HepG2 (cell line): Measurements from ENCODE around the gene SLC29A1. TPM values are rescaled to one million over a fixed set of nuclear protein-coding genes. Genes with fewer than 3 reads are reported as not detected.

Source experiments
- ATF7-NPFF ChIP-seq: sonication (generic); formaldehyde crosslinking; IDR thresholded peaks from 2 replicates; pipeline ENCODE4 v1.8.1; 2023; ENCODE audit warnings: mild to moderate bottlenecking, low read depth, missing genetic modification reagents, moderate library complexity
- DNMT3B ChIP-seq: conservative IDR thresholded peaks from 2 replicates; pipeline ENCODE4 v1.6.1; 2016; ENCODE audit warnings: missing biosample characterization, control low read depth
- EP300 ChIP-seq, 3 experiments: sonication (generic) in 1 of 3; formaldehyde crosslinking in 1 of 3; IDR thresholded peaks; 2 replicates each; pipeline versions ENCODE4 v1.5.1 to v1.6.1; 2011 to 2020; ENCODE audit warnings: low read depth in 2 of 3, low read length in 2 of 3, borderline replicate concordance in 1 of 3, improper control_type of control experiment in 1 of 3, mild to moderate bottlenecking in 1 of 3, missing genetic modification reagents in 1 of 3, moderate library complexity in 1 of 3
- FOXM1 ChIP-seq: sonication (generic); formaldehyde crosslinking; IDR thresholded peaks from 2 replicates; pipeline ENCODE4 v1.5.0; 2020; ENCODE audit warnings: missing genetic modification reagents
- HOXA9 ChIP-seq: sonication (generic); formaldehyde crosslinking; IDR thresholded peaks from 2 replicates; pipeline ENCODE4 v1.8.1; 2022; ENCODE audit warnings: missing genetic modification reagents, mild to moderate bottlenecking, moderate library complexity, borderline replicate concordance
- JUND ChIP-seq: sonication (generic); formaldehyde crosslinking; IDR thresholded peaks from 2 replicates; pipeline ENCODE4 v1.8.0; 2022; ENCODE audit warnings: mild to moderate bottlenecking, missing genetic modification reagents
- NCOA1 ChIP-seq: sonication (generic); formaldehyde crosslinking; IDR thresholded peaks from 2 replicates; pipeline ENCODE4 v1.9.0; 2021; ENCODE audit warnings: missing genetic modification reagents
- NFATC3 ChIP-seq: sonication (generic); formaldehyde crosslinking; IDR thresholded peaks from 2 replicates; pipeline ENCODE4 v1.5.1; 2020; ENCODE audit warnings: mild to moderate bottlenecking, missing genetic modification reagents
- NR2F6 ChIP-seq, 2 experiments: IDR thresholded peaks; 2 replicates each; pipeline ENCODE4 v1.6.1; 2016; ENCODE audit warnings: antibody characterized with exemption in 1 of 2, mild to moderate bottlenecking in 1 of 2
- POLR2G ChIP-seq: fragments of 200-400 bp; formaldehyde crosslinking; IDR thresholded peaks from 2 replicates; pipeline ENCODE4 v1.6.1; 2018; ENCODE audit warnings: mild to moderate bottlenecking, low read depth, low read length, moderate library complexity
- RARA ChIP-seq: IDR thresholded peaks from 2 replicates; pipeline ENCODE4 v1.6.1; 2016; ENCODE audit warnings: missing genetic modification reagents, missing compliant biosample characterization
- SMARCC2 ChIP-seq: fragments of 450-650 bp; IDR thresholded peaks from 2 replicates; pipeline ENCODE4 v1.6.1; 2017; ENCODE audit warnings: antibody characterized with exemption, mild to moderate bottlenecking
- TARDBP ChIP-seq: sonication (generic); formaldehyde crosslinking; IDR thresholded peaks from 2 replicates; pipeline ENCODE4 v1.8.0; 2022; ENCODE audit warnings: mild to moderate bottlenecking, missing genetic modification reagents
- TMF1 ChIP-seq: sonication (generic); formaldehyde crosslinking; IDR thresholded peaks from 2 replicates; pipeline ENCODE4 v1.8.1; 2022; ENCODE audit warnings: low read depth, missing genetic modification reagents
- TP53 ChIP-seq: sonication (generic); formaldehyde crosslinking; conservative IDR thresholded peaks from 2 replicates; pipeline ENCODE4 v1.4.0; 2020; ENCODE audit warnings: missing genetic modification reagents
- YEATS4 ChIP-seq: sonication (generic); formaldehyde crosslinking; IDR thresholded peaks from 2 replicates; pipeline ENCODE4 v1.4.0; 2020; ENCODE audit warnings: missing genetic modification reagents, borderline replicate concordance
- ZFYVE20 ChIP-seq: sonication (generic); formaldehyde crosslinking; IDR thresholded peaks from 2 replicates; pipeline ENCODE4 v1.8.0; 2023; ENCODE audit warnings: low read depth, mild to moderate bottlenecking, moderate library complexity, missing genetic modification reagents, borderline replicate concordance
- ZNF253 ChIP-seq: sonication (generic); formaldehyde crosslinking; IDR thresholded peaks from 2 replicates; pipeline ENCODE4 v1.8.0; 2022; ENCODE audit warnings: mild to moderate bottlenecking, missing genetic modification reagents, borderline replicate concordance
- ZNF282 ChIP-seq: fragments of 450-650 bp; IDR thresholded peaks from 2 replicates; pipeline ENCODE4 v1.6.1; 2018; ENCODE audit not compliant: partially characterized antibody
- ZNF383 ChIP-seq: sonication (generic); formaldehyde crosslinking; IDR thresholded peaks from 2 replicates; pipeline ENCODE4 v1.4.0; 2020; ENCODE audit warnings: missing genetic modification reagents, mild to moderate bottlenecking, borderline replicate concordance
- ZNF547 ChIP-seq: sonication (generic); formaldehyde crosslinking; IDR thresholded peaks from 2 replicates; pipeline ENCODE4 v1.5.1; 2020; ENCODE audit warnings: mild to moderate bottlenecking, missing genetic modification reagents
- ZNF562 ChIP-seq: sonication (generic); formaldehyde crosslinking; IDR thresholded peaks from 2 replicates; pipeline ENCODE4 v1.8.0; 2022; ENCODE audit warnings: missing genetic modification reagents, borderline replicate concordance
- polyA plus RNA-seq, 8 experiments: library from polyadenylated mRNA; depleted of rRNA in 3 of 8; stranded (reverse) in 7 of 8; unstranded in 1 of 8; fragments of >200 nt; fragmentation: Illumina TruSeq in 4 of 8; extraction: Trizol in 4 of 8; gene quantifications; 2 replicates each; pipeline versions ENCODE4 v1.2.1 to v1.2.3, GENCODE V29; 2011 to 2016; ENCODE audit warnings: low read depth in 4 of 8, missing spikeins in 1 of 8, mixed read lengths in 1 of 8; ENCODE audit not compliant: insufficient read depth in 1 of 8
- total RNA-seq, 5 experiments: library from RNA; depleted of rRNA; stranded (reverse); fragments of >200 nt; fragmentation: Illumina TruSeq; extraction: Trizol; gene quantifications; 2 replicates each; pipeline ENCODE4 v1.2.3, GENCODE V29; 2016; ENCODE audit warnings: low read depth in 1 of 5
- TF ChIP-seq, protein P1 (sequence below): IDR thresholded peaks from 2 replicates; pipeline ENCODE4 v1.6.1; 2016; ENCODE audit warnings: low read depth, borderline replicate concordance
- TF ChIP-seq, protein P2 (sequence below): sonication (generic); formaldehyde crosslinking; IDR thresholded peaks from 2 replicates; pipeline ENCODE4 v1.8.1; 2023; ENCODE audit warnings: mild to moderate bottlenecking, missing genetic modification reagents, borderline replicate concordance
- TF ChIP-seq, protein P3 (sequence below): fragments of 450-650 bp; IDR thresholded peaks from 2 replicates; pipeline ENCODE4 v1.6.1; 2017
- TF ChIP-seq, protein P4 (sequence below): sonication (generic); formaldehyde crosslinking; IDR thresholded peaks from 2 replicates; pipeline ENCODE4 v1.5.0; 2020; ENCODE audit warnings: missing genetic modification reagents
- TF ChIP-seq, protein P5 (sequence below): IDR thresholded peaks from 2 replicates; pipeline ENCODE4 v1.6.1; 2018; ENCODE audit warnings: missing genetic modification reagents

SLC29A1 gene
- total and polyA plus RNA-seq, 2 of the 13 experiments (the other 11 are each of a cell fraction or from before 2014, with no cell fraction given) = 43.2 to 106 TPM

DNA sequence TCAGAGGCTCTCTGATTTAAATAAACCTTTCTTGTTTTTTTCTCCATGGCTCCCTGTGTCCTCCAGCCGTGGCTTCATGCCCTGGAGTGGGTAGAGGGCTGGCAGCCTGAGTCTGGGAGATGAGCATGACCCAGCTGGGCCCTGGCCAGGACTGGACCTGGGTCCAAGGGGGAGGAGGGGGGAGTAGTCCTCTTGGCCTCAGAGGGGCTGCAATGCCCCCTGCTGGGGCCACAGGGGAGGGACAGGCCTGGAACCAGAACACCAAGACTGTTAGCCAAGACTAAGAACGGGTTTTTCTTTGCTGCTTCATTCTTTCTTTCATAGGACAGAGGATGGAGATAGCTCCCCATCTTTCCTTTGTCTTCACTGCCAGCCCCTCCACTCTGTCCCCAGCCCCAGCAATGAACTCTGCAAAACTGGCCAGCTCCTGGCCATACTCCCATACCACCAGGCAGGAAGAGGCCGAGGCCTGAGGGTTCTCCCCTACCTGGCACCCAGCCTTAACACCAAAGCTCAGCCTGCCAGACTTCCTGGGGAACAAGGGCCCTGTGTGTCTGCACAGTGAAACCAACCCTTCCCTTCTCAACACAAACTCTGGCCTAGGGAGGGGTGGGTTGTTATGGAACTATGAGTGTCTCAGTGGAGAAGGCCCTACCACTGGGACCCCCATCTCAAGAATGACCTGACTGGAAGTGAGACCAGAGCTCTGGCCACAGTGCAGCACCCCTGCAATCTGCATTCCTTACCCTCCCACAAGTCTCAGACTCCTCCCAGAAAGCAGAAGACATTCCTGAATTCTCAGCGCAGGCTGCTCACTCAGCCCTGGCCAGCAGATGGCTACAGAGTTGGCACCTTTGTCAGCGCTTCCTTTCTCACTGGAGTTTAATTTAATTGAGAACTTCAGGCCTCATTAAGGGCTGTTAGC lies 11.0 kb downstream of the SLC29A1 start (continued):
- TF ChIP-seq, protein P1, sequence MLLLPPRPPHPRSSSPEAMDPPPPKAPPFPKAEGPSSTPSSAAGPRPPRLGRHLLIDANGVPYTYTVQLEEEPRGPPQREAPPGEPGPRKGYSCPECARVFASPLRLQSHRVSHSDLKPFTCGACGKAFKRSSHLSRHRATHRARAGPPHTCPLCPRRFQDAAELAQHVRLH (CRISPR knock-in tag) = peak; percentile 63; the same call in 1 of the 2 replicates
- TF ChIP-seq, protein P2, sequence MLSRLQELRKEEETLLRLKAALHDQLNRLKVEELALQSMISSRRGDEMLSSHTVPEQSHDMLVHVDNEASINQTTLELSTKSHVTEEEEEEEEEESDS (CRISPR knock-in tag) = no peak
- TF ChIP-seq JUND (no peak), FOXM1 (no peak), NR2F6 (IDR thresholded peaks at IDR 0.05) (no peak), NR2F6 (CRISPR knock-in tag; IDR thresholded peaks at IDR 0.05) (peak; percentile 71), TMF1 (CRISPR knock-in tag) (no peak), ATF7-NPFF (CRISPR knock-in tag) (peak; percentile 72; the same call in 1 of the 2 replicates), NCOA1 (0 out of 2 replicates have a peak, but pooled peaks have one; percentile 53), POLR2G (no peak), DNMT3B (CRISPR knock-in tag) (no peak), TARDBP (CRISPR knock-in tag) (peak; percentile 48; the same call in 1 of the 2 replicates), HOXA9 (CRISPR knock-in tag) (no peak), ZFYVE20 (CRISPR knock-in tag) (no peak), ZNF253 (CRISPR knock-in tag) (no peak), ZNF547 (CRISPR knock-in tag) (no peak), ZNF282 (no peak), YEATS4 (CRISPR knock-in tag) (no peak), ZNF383 (CRISPR knock-in tag) (no peak), ZNF562 (CRISPR knock-in tag) (no peak), EP300 (IDR thresholded peaks at IDR 0.05; ENCODE audit: low read depth in 2 of 2, low read length in 2 of 2) (peak in 1 of 2 experiments; percentile 32; a peak in 1 of 4 replicates), EP300 (CRISPR knock-in tag; IDR thresholded peaks at IDR 0.05; ENCODE audit: borderline replicate concordance) (no peak), TP53 (CRISPR knock-in tag) (no peak), RARA (CRISPR knock-in tag) (peak; percentile 40; the same call in 1 of the 2 replicates), SMARCC2 (no peak), NFATC3 (CRISPR knock-in tag) (no peak)
- TF ChIP-seq, protein P3, sequence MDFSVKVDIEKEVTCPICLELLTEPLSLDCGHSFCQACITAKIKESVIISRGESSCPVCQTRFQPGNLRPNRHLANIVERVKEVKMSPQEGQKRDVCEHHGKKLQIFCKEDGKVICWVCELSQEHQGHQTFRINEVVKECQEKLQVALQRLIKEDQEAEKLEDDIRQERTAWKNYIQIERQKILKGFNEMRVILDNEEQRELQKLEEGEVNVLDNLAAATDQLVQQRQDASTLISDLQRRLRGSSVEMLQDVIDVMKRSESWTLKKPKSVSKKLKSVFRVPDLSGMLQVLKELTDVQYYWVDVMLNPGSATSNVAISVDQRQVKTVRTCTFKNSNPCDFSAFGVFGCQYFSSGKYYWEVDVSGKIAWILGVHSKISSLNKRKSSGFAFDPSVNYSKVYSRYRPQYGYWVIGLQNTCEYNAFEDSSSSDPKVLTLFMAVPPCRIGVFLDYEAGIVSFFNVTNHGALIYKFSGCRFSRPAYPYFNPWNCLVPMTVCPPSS = no peak
- TF ChIP-seq, protein P4, sequence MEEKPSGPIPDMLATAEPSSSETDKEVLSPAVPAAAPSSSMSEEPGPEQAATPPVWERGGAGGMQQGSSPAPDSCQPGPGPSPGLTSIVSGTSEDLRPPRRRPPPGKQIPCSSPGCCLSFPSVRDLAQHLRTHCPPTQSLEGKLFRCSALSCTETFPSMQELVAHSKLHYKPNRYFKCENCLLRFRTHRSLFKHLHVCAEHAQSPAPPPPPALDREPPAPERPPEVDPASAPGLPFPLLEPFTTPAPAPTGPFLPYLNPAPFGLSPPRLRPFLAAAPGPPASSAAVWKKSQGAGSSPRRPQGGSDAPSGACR = 0 out of 2 replicates have a peak, but pooled peaks have one; percentile 74
- TF ChIP-seq, protein P5, sequence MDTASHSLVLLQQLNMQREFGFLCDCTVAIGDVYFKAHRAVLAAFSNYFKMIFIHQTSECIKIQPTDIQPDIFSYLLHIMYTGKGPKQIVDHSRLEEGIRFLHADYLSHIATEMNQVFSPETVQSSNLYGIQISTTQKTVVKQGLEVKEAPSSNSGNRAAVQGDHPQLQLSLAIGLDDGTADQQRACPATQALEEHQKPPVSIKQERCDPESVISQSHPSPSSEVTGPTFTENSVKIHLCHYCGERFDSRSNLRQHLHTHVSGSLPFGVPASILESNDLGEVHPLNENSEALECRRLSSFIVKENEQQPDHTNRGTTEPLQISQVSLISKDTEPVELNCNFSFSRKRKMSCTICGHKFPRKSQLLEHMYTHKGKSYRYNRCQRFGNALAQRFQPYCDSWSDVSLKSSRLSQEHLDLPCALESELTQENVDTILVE (CRISPR knock-in tag) = no peak
